Stomach (tissue), 9 donors: ENCODE results near the gene STK39. TPM values are rescaled to one million over a fixed set of nuclear protein-coding genes. Genes with fewer than 3 reads are reported as not detected.

ENCODE experiments used
- DNase-seq, 2 donors: peaks; one replicate each; pipeline versions ENCODE4 v3.0.0 to v3.0.0-alpha.2; 2013 to 2019
- H3K27ac ChIP-seq, 5 donors: fragments of 200-600 bp in 4 of 5; sonication (generic) in 4 of 5; one replicate each; pipeline ENCODE4 v1.5.1; 2013 to 2019; ENCODE audit warnings: mild to moderate bottlenecking in 1 of 5, moderate library complexity in 1 of 5
- H3K27me3 ChIP-seq, 3 donors: fragments of 200-600 bp; sonication (generic); one replicate each; pipeline ENCODE4 v1.5.1; 2017 to 2019; ENCODE audit warnings: mixed run types in 1 of 3
- H3K36me3 ChIP-seq, 4 donors: fragments of 200-600 bp; sonication (generic); 1 replicate in 3 of 4; 2 replicates in 1 of 4; pipeline ENCODE4 v1.5.1; 2016 to 2019
- H3K4me1 ChIP-seq, 4 donors: fragments of 200-600 bp; sonication (generic); one replicate each; pipeline ENCODE4 v1.5.1; 2016 to 2019
- H3K4me3 ChIP-seq, 4 donors: fragments of 200-600 bp; sonication (generic) in 3 of 4; one replicate each; pipeline ENCODE4 v1.5.1; 2016 to 2019; ENCODE audit warnings: mild to moderate bottlenecking in 1 of 4
- H3K9me3 ChIP-seq, 4 donors: fragments of 200-600 bp; sonication (generic); one replicate each; pipeline ENCODE4 v1.5.1; 2016 to 2019
- CTCF ChIP-seq, 7 experiments: fragments of 450-650 bp in 4 of 7; fragments of 200-600 bp in 3 of 7; sonication (generic) in 3 of 7; IDR thresholded peaks; one replicate each; pipeline ENCODE4 v1.5.1; 2016 to 2019; ENCODE audit warnings: antibody characterized with exemption in 7 of 7, control low read depth in 2 of 7, mild to moderate bottlenecking in 1 of 7
- EP300 ChIP-seq: sonication (generic); formaldehyde crosslinking; IDR thresholded peaks from one replicate; pipeline ENCODE4 v1.6.1; 2017; ENCODE audit warnings: antibody characterized with exemption
- POLR2A ChIP-seq, 4 donors: fragments of 450-650 bp; IDR thresholded peaks; one replicate each; pipeline ENCODE4 v1.6.1; 2016; ENCODE audit warnings: antibody characterized with exemption in 4 of 4, control low read depth in 2 of 4, mild to moderate bottlenecking in 1 of 4, moderate library complexity in 1 of 4
- POLR2AphosphoS5 ChIP-seq, 3 donors: sonication (generic); formaldehyde crosslinking; IDR thresholded peaks; one replicate each; pipeline ENCODE4 v1.6.1; 2016; ENCODE audit warnings: antibody characterized with exemption in 3 of 3
- WGBS, 5 donors: extraction: QIAGEN DNeasy Blood & Tissue Kit in 3 of 5; methylation state at CpG; one replicate each; pipeline versions ENCODE4 v1.1.5 to v1.1.7; 2013 to 2018; 5-methylcytosine and 5-hydroxymethylcytosine counted together
- intact Hi-C: fragments of 100-400 bp; cut with DNase I; formaldehyde crosslinking; loops from one replicate; pipeline ENCODE4 v1.15.1; 2023; ENCODE audit warnings: low total_unique reads
- polyA plus RNA-seq, 3 donors: library from polyadenylated mRNA; stranded (reverse); fragments of 200-250 nt; gene quantifications; one replicate each; pipeline ENCODE4 v1.2.3, GENCODE V29; 2013
- total RNA-seq, 5 donors: library from RNA; depleted of rRNA; stranded (reverse); fragments of >200 nt; gene quantifications; one replicate each; pipeline versions ENCODE4 v1.1.0 to v1.2.3, GENCODE V29; 2014 to 2016
- donor health status: healthy with polysubstance abuse.
- donor health status: Bipolar disorder and iron deficiency.
- donor health status: healthy.

The STK39 gene
- total and polyA plus RNA-seq, 8 donors: 18.3 to 60.7 (median 33.3) TPM

- Histone ChIP-seq H3K4me3 (no peak overlapping the region), H3K36me3 (peaks cover 6 to 51% (median 15%) of the 10 kb centered on the region in 4 donors), H3K27ac (no peak overlapping the region), H3K27me3 (no peaks in the 10 kb centered on the region), H3K4me1 (peaks cover 0 to 25% (median 6%) of the 10 kb centered on the region in 4 donors), H3K9me3 (no peaks in the 10 kb centered on the region)
- intact Hi-C loops: no loop called here
- 81 to 89% (median 84%) methylated on average over 3 of the region's 3 CpGs for WGBS, 5 donors
- TF ChIP-seq POLR2AphosphoS5 (IDR thresholded peaks at IDR 0.05) (no peak), CTCF (IDR thresholded peaks at IDR 0.05) (no peak), EP300 (no peak), POLR2A (IDR thresholded peaks at IDR 0.05) (no peak)
- DNase-seq: no peak
These were observed 88.8 kb downstream of the STK39 start for GRCh38 chr2:168158586-168158985.

- WGBS, 5 donors: 65 to 77% (median 74%) methylated on average over 2 of the region's 2 CpGs
- Histone ChIP-seq H3K4me1 (peaks cover 0 to 25% (median 6%) of the 10 kb centered on the region in 4 donors), H3K36me3 (peaks cover 6 to 44% (median 12%) of the 10 kb centered on the region in 4 donors), H3K27ac (peak overlapping the region in 1 of 5 donors; percentile 8), H3K9me3 (no peaks in the 10 kb centered on the region), H3K27me3 (no peaks in the 10 kb centered on the region), H3K4me3 (no peak overlapping the region)
- intact Hi-C loops: no loop called here
- no peak for DNase-seq
- TF ChIP-seq POLR2A (IDR thresholded peaks at IDR 0.05) (no peak), CTCF (IDR thresholded peaks at IDR 0.05) (no peak), EP300 (no peak), POLR2AphosphoS5 (IDR thresholded peaks at IDR 0.05) (no peak)
These were observed 89.5 kb downstream of the STK39 start for GRCh38 chr2:168157926-168158325.

GRCh38 chr2:168157070-168157469 is 90.3 kb downstream of the STK39 start:
- 93 to 96% (median 95%) methylated on average over 3 of the region's 3 CpGs for WGBS, 5 donors
- H3K27ac ChIP-seq: no peak overlapping the region
- peaks cover 6 to 36% (median 11%) of the 10 kb centered on the region in 4 donors for H3K36me3 ChIP-seq
- intact Hi-C loops: no loop called here
- TF ChIP-seq CTCF (IDR thresholded peaks at IDR 0.05) (no peak), EP300 (no peak), POLR2AphosphoS5 (IDR thresholded peaks at IDR 0.05) (no peak), POLR2A (IDR thresholded peaks at IDR 0.05) (no peak)
- peaks cover 0 to 25% (median 6%) of the 10 kb centered on the region in 4 donors for H3K4me1 ChIP-seq
- no peaks in the 10 kb centered on the region for H3K9me3 ChIP-seq
- DNase-seq: no peak
- no peaks in the 10 kb centered on the region for H3K27me3 ChIP-seq
- no peak overlapping the region for H3K4me3 ChIP-seq

GRCh38 chr2:168156661-168157060 is 90.7 kb downstream of the STK39 start:
- Histone ChIP-seq H3K27me3 (no peaks in the 10 kb centered on the region), H3K36me3 (peaks cover 6 to 32% (median 11%) of the 10 kb centered on the region in 4 donors), H3K9me3 (no peaks in the 10 kb centered on the region), H3K4me1 (peaks cover 0 to 25% (median 6%) of the 10 kb centered on the region in 4 donors), H3K4me3 (no peak overlapping the region), H3K27ac (no peak overlapping the region)
- intact Hi-C loops: no loop called here
- TF ChIP-seq POLR2AphosphoS5 (IDR thresholded peaks at IDR 0.05): no peak
- TF ChIP-seq EP300: no peak
- TF ChIP-seq POLR2A (IDR thresholded peaks at IDR 0.05): no peak
- no peak for TF ChIP-seq CTCF (IDR thresholded peaks at IDR 0.05)
- WGBS, 5 donors: 66 to 80% (median 78%) methylated on average over 5 of the region's 5 CpGs
- no peak for DNase-seq
